ENCODE measurements around the gene MYT1.
"Not testable (repeated sequence)": the region's sequence is repeated elsewhere in the genome, so short reads cannot be mapped to it uniquely, and the experiment has no call there.

MYT1 gene

DNA sequence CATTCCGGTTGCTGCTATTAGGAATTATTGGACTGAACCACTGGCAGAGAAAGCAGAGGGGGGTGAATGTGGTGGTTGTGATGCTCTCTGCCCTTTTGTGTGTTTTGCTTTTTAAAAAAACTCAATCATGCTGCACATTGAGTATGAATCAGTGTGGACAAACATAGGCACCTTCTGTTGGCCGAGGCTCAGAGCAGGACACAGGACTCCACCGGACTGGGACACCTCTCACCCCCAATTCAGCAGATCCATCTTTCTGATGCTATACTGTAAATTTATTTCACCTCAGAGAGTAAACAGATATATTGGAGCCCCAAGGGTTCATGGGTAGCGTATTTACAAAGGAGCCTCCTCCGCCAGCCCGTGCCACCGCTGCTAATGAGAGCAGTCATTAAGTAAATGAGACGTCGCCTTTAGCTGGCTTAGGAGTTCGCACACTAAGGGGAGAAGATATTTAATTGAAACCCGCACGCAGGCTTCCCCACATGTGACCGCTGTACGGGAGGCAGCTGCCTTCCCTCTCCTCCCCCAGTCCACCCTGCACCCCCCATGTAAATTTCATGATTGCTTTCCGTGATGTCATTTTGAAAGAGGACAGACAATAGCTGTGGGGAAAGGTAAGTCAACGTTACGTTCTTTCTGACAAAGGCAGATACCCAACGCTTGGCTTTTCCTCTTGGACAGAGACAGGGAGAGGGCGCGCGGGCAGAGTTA lies at the start of gene MYT1:
Gene MYT1, plus strand, starts transcription at position 330 of the 714 bp plus-strand sequence. CDS start 34,410 bp downstream, outside the sequence.
- no peak for DNase-seq

DNA sequence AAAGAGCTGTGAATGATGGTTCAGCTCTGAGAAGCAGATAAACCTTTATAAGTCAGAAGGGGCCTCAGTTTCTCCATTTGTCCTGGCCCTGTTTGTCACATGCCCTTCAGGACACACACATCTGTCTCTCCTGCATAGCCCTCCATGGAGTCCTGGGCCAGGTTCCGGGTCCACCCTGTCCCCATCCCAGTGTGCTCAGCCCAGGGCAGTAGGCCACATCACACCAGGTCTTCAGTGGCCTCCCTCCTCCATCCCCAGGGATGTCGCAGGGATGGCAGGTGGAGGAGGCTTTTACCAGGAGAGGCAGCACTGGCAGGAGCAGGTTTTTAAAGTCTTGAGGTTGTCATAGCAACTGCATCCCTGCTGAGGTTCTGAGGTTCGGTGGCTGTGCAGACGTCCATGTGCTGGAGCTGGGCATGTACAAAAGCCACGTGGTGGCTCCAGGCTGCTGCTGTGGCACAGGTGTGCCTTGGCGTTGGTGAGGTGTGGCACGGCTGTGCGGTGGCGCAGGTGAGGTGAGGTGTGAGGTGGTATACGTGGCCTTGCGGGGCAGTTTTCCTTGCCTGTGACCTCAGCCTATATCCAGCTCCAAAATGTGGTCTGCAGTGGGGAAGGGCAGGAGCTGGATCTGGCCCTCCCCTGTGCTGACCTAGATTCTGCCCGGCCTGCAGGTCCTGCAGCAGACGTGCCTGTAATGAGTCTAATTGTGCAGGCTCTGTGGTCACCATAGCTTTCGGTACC lies 48.9 kb upstream of the MYT1 start:
- no peak for DNase-seq

DNA sequence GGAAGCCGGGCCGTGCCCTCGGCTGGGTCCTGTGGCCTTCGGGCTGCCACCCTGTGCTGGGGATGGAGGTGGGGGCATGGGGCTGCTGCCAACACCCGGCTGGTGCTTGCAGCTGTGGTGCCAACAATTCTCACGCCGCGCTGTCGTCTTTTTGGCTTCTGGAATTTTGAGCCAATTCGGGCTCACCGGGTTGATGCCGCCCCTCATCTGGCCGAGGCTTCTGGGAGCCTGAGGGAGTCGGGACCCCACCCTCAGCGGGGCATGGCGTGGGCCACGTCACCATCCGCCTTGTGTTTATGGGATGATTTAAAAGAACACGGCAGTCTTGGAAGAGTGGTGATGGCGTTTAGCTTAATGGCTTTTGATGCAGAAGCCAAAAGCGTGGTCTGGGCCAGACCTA lies 48.2 kb upstream of the MYT1 start:
- DNase-seq: no peak

DNA sequence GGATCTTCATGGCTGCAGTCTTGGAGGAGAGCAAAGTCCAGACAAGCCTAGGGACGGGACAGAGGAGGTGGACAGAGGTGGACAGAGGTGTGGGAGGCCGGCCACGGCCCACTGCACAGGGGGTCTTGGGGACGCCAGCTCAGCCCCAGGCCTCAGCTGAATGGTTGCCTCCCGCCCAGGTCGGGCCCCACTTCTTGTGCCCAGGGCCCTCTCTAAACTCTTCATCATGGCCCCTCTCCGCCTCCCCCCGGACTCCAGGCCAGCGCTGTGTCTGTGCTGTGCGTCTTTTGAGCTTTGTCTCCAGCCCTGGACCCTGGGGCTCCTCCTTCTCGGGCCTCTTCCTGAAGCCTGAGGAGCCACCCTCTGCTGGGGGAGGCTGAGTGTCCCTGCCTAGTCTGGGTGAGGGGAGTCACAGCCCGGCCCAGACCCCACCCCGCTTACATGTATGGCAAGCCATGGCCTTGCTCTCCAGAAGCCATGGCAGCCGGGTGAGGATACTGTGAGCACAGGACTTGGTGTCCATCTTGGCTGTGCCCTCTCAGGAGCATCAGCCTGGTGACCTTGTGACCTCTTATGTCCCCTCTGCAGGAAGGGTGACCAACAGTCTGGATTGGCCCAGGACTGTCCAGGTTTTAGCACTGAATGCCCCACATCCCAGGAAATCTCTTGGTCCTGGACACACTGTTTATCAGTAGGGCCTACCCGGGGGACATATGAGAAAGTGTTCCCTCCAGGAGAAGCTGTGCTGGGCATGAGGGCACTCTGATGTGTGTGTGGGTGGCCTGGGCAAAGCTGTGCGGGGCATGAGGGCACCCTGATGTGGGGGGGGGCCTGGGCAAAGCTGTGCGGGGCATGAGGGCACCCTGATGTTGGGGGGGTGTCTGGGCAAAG lies 47.5 kb upstream of the MYT1 start:
- no peak for DNase-seq

DNA sequence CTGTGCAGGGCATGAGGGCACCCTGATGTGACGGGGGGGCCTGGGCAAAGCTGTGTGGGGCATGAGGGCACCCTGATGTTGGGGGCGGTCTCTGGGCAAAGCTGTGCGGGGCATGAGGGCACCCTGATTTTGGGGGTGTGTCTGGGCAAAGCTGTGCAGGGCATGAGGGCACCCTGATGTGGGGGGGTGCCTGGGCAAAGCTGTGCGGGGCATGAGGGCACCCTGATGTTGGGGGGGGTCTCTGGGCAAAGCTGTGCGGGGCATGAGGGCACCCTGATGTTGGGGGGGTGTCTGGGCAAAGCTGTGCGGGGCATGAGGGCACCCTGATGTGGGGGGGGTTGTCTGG lies 46.8 kb upstream of the MYT1 start:
- DNase-seq: not testable (repeated sequence)

DNA sequence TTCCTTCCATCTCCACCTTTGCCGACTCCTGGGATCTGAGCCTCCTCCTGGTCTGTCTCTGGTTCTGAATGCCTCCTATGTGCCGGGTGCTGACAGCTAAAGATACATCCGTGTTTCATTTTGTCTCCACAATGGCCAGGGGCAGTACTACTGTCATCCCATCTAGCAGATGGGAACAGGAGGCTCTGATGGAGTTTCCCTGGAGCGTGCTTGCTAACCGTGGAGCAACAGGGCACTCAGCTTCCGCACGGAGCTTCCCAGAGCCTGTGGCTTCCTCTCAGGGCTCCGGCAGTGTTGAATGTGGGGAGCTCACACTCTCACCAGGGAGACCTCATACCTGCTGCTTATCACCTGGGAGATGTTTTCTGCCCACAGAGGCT lies 45.0 kb upstream of the MYT1 start:
- DNase-seq: peak; percentile 53

DNA sequence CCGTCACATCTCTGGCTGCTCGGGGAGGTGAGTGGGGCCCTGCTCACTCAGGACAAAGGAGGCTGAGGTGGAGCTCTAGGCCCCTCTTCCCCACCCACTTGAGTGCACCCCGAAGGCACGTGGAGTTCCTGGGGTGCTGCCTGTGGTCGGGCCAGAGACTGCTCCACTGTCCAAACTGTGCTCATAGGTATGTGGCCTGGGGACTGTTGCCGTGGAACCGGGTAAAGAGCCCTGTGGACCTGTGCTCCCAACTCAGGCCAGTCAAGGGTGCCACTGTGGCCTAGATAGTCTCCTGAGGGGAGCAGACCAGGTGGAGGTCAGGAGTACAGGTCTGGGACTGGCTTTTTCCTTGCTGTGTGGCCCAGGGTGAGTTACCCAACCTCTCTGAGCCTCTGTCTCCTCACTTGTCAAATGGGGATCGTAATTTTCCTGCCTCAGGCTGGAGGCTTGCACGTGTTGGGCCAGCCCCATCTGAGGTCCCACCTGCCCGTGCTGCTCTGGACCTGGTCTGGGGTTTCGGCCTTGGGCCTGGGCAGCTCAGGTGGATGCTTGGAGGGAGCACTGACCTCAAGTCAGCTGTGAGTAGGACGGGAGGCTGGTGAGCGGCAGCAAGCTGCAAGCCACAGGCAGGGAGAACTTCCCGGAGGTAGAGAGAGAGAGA lies 44.4 kb upstream of the MYT1 start:
- peak; percentile 64 for DNase-seq

DNA sequence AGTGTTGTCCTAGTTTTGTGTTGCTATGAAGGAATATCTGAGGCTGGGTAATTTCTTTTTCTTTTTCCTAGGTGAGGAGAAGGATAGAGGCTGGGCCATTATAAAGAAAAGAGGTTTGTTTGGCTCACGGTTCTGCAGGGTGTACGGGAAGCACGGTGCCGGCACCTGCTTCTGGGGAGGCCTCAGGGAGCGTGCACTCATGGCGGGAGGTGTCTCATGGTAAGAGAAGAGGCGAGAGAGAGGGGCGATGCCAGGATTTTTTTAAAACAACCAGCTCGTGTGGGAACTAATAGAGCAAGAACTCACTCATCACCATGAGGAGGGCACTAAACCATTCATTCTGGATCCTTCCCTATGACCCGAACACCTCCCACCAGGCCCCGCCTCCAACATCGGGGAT lies 42.7 kb upstream of the MYT1 start:
- peak; percentile 38 for DNase-seq

DNA sequence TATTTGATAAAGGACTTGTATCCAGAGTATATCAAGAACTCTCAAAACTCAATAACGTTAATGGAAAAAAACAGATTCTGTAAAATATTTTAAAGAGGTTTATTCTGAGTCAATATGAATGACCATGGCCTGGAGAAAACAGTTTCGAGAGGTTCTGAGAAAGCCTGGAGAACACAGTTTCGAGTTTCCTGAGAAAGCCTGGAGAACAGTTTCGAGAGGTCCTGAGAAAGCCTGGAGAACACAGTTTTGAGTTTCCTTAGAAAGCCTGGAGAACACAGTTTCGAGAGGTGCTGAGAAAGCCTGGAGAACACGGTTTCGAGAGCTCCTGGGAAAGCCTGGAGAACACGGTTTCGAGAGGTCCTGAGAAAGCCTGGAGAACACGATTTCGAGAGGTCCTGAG lies 41.3 kb upstream of the MYT1 start:
- DNase-seq: peak; percentile 8

DNA sequence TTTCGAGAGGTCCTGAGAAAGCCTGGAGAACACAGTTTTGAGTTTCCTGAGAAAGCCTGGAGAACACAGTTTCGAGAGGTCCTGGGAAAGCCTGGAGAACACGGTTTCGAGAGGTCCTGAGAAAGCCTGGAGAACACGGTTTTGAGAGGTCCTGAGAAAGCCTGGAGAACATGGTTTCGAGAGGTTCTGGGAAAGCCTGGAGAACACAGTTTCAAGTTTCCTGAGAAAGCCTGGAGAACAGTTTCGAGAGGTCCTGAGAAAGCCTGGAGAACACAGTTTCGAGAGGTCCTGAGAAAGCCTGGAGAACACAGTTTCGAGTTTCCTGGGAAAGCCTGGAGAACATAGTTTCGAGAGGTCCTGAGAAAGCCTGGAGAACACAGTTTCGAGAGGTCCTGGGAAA lies 40.7 kb upstream of the MYT1 start:
- DNase-seq: peak; percentile 7

DNA sequence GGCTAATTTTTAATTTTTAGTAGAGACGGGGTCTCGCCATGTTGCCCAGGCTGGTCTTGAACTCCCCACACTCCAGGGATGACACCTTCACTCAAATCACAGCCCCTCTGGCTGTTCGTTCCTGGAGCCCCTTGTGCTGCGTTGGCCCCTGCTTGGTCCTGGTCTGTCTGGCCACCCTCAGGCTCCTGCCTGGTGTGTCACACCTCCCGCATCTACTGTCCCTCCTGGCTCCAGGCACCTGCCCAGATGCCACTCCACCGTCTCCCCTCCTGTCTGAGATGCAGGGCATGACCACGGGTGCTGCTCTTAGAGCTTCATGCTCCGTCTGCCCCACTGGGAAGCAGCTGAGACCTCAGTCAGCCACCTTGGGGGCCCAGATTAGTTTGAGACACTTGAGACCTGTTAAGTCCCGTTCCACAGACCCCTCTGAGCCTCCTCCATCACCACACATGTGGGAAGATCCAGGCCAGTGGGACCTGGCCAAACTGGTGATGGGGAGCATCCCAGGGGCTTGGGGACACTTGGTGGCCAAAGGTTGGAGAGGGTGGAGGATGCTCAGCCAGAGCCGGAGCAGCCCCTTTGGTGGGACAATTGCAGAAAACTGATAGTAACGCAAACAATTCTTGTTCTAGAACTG lies 35.0 kb upstream of the MYT1 start:
- DNase-seq: no peak

DNA sequence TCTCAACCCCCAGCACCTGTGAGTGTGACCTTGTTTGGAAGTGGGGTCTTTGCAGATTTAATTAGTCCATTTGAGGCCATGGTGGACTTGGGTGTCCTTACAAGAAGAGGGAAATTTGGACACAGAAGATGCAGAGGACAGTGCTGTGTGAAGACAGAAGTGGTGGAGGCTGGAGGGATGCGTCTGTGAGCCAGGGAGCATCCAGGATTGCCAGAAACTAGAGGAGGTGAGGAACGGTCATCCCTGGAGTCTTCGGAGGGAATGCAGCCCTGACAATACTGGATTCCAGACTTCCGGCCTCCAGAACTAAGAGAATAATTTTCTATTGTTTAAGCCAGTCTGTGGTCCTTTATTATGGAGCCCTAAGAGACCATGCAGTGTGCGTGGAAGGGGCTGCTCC lies 34.0 kb upstream of the MYT1 start:
- DNase-seq: no peak

DNA sequence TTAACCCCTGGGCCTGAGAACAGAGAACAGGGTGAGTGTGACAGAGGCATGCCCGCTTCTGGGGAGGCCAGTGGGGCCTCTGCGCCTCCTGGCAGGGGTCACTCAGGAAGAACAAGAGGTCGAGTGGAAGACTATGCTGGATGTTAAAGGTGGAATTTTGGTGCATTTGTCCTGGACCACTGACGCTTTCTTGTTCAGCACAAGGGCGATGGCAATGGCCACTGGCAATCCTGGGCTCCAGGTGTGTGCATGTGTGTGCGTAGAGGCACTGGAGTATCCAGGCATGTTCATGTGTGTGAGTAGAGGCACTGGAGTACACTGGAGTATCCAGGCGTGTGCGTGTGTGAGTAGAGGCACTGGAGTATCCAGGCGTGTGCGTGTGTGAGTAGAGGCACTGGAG lies 33.4 kb upstream of the MYT1 start:
- no peak for DNase-seq

DNA sequence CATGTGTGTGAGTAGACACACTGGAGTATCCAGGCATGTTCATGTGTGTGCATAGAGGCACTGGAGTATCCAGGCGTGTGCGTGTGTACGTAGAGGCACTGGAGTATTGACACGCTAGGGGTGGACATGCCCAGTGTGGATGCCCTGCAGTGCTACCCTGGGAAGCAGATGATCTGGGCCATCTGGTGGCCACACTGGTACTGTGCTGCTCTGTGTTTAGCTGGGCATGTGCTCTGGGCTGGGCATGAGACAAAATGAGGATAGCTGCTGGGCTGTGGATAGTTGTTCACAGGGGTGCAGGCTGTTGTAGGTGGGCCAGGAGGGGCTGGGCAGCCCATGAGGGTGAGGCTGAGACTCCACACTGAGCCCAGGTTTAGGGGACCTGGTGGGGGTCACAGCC lies 32.8 kb upstream of the MYT1 start:
- no peak for DNase-seq

DNA sequence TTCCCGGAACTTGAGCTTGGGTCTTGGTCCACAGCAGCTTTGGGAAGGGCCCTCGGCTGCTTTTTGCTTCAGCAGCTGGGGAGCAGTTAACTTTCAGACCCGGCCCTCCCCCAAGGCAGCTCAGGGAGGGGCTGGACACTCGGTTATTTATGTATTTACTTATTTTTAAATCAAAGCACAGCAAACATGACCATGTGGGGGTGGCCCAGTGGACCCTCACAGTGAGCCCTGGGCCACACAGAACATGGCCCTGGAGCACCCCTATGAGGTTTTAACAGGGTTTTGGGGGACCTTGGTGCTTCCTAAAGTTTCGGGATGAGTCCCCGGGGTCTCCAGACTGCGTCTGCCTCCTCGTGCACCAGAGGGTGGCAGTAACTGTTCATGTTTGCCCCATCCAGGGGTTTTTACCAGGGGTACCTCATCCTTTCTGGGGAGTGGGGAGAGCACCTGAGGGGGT lies 30.3 kb upstream of the MYT1 start:
- no peak for DNase-seq

DNA sequence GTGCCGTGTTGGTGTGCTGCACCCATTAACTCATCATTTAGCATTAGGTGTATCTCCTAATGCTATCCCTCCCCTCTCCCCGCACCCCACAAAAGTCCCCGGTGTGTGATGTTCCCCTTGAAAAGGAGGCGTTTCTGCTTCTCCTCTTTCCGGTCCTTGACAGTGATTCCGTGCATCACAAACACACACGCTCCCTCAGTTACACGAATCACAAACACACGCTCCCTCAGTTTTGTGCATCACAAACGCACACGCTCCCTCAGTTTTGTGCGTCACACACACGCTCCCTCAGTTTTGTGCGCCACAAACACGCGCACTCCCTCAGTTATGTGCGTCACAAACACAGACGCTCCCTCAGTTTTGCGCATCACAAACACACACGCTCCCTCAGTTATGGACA lies 29.5 kb upstream of the MYT1 start:
- DNase-seq: not testable (repeated sequence)

DNA sequence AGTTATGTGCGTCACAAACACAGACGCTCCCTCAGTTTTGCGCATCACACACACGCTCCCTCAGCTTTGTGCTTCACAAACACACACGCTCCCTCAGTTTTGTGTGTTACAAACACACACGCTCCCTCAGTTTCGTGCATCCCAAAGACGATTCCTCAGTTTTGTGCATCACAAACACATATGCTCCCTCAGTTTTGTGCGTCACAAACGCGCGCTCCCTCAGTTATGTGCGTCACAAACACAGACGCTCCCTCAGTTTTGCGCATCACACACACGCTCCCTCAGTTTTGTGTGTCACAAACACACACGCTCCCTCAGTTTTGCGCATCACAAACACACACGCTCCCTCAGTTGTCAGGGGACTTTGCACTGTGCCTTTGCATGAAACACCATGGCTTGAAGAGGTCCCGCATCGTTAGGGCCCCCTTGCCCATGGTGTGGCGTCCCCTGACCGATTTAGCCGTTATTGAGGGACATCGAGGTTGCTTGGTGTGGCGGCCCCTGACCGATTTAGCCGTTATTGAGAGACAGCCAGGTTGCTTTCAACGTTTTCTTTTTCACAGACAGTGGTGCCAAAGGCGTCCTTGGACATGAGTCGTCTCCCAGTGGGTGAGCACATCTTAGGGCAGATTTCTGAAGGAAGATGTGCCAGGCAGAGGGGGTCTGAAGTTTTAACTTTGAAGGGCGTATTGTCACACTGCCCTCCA lies 28.1 kb upstream of the MYT1 start:
- no peak for DNase-seq

DNA sequence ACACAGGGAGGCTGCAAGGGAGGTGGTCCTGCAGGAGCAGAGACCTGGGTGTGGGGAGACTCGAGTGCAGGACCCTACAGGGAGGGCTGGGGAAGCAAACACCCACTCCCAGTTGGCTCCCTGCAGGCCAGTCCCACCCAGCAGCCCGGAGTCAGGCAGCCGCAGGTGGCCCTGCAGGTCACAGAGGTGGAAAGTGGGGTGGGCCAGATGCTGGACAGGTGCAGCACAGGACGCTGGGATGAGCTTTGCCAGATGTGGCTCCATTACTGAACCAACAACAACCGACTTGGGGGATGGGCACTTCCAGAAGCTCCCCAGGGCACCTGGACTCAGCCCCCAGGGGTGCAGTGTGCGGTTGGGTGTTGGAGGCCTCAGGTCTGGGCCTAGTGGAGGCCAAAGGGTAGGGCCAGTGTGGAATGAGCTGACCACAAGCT lies 26.6 kb upstream of the MYT1 start:
- no peak for DNase-seq

DNA sequence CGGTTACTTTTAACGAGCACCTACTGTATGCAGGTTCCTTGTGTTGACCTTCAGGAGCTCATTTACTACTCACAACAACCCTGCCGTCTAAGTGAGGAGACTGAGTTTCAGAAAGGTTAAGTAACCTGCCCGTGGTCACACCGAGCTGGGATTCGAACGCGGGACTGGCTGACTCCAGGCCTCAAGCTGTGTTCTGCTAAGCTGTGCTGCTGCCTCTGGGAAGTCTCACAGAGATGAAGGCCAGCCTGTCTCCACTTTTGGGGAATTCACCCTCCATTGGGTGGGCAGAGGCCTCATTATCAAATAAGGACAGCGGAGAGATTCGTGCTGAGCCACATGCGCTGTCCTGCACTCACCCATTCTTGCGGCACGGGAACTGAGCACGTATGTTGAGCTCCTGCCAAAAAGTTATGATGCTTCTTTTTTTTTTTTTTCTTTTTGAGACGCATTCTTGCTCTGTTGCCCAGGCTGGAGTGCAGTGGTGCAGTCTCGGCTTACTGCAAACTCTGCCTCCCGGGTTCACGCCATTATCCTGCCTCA lies 25.9 kb upstream of the MYT1 start:
- no peak for DNase-seq

DNA sequence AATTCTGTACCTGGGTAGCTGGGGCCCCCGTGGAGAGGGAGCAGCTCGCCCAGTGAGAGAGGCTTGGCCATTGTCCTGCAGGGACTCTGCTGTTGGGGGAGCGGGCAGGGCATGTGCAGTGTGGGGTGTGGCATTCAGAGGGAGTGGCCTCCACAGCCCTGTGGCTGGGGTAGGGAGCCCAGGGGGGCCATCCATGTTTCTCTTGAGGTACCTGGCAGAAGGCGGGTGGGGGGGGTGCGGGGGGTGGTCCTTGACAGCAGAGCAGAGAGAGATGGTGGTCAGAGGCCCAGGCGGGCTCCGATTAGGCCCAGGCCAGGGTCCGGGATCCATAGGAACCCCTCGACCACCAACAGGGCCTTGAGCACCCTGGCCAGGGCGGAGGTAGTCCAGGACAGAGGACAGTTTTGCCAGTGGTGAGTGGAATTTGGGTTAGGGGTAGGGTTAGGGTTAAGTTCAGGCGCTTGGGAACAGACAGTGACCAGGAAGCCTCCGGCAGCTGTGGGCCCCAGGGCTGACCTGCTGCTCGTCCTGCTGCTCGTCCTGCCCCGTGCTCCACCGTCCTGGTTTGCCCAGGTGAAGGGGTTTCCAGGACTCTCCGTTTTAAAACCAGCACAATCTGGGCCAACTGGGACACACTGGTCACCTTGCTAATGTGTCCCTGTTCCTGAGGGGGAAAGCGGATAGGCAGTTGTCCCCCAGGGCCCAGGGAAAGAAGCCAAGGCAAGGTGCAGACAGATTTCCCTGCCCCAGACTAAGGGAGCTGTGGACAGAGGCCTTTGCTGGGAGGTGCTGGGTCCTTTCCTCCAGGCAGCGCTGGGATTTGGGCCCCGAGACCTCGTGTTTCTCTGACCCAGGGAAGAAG lies 24.8 kb upstream of the MYT1 start:
- no peak for DNase-seq
